Measurements from ENCODE around the gene ARID1B.

DNA sequence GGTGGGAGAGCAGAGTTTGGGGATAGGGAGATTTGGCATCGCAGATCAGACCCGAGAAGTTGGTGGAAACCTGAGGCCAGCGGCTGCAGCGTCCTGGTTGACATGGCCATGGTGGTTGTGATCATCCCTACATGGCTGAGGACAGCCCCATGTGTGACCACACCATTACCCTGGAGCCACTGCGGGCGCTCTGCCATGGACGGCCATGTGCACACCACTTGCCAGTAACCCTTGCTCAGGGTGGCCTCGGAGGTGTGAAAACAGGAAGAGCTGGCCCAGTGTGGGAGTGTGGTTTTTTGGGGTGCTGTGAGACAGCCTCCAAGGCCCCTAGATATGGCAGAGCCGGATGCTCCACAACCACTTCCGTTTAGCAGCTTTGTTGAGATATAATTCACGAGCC lies 481.7 kb downstream of the ARID1B start:
- TF ChIP-seq, protein P1, sequence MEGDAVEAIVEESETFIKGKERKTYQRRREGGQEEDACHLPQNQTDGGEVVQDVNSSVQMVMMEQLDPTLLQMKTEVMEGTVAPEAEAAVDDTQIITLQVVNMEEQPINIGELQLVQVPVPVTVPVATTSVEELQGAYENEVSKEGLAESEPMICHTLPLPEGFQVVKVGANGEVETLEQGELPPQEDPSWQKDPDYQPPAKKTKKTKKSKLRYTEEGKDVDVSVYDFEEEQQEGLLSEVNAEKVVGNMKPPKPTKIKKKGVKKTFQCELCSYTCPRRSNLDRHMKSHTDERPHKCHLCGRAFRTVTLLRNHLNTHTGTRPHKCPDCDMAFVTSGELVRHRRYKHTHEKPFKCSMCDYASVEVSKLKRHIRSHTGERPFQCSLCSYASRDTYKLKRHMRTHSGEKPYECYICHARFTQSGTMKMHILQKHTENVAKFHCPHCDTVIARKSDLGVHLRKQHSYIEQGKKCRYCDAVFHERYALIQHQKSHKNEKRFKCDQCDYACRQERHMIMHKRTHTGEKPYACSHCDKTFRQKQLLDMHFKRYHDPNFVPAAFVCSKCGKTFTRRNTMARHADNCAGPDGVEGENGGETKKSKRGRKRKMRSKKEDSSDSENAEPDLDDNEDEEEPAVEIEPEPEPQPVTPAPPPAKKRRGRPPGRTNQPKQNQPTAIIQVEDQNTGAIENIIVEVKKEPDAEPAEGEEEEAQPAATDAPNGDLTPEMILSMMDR (IDR thresholded peaks at IDR 0.05) = no peak
- TF ChIP-seq POLR2A (IDR thresholded peaks at IDR 0.05) = no peak

Data from prostate gland (tissue), 2 donors.